Loucy (cell line): Measurements from ENCODE around the gene SARM1.

ENCODE experiments used
- H2AFZ ChIP-seq: fragments of 200-600 bp; sonication (generic); 2 replicates; pipeline ENCODE4 v1.6.0; 2016; ENCODE audit warnings: antibody characterized with exemption, mild to moderate bottlenecking, low read length, moderate library complexity
- H3F3A ChIP-seq: fragments of 200-600 bp; 2 replicates; pipeline ENCODE4 v1.6.0; 2016; ENCODE audit warnings: antibody characterized with exemption, low read depth, mild to moderate bottlenecking
- H3K27me3 ChIP-seq: fragments of 200-600 bp; sonication (generic); 2 replicates; pipeline ENCODE4 v1.6.1; 2014; ENCODE audit warnings: low read length, mild to moderate bottlenecking; ENCODE audit not compliant: insufficient read depth, poor library complexity, severe bottlenecking
- H3K36me3 ChIP-seq: fragments of 200-600 bp; sonication (generic); 2 replicates; pipeline ENCODE4 v1.6.1; 2016; ENCODE audit warnings: low read length; ENCODE audit not compliant: insufficient read depth
- H3K4me1 ChIP-seq: fragments of 200-600 bp; sonication (generic); 2 replicates; pipeline ENCODE4 v1.5.1; 2014; ENCODE audit warnings: low read length, mild to moderate bottlenecking; ENCODE audit not compliant: insufficient read depth, poor library complexity, severe bottlenecking
- H3K4me2 ChIP-seq: fragments of 200-600 bp; sonication (generic); 2 replicates; pipeline ENCODE4 v1.6.0; 2014; ENCODE audit warnings: antibody characterized with exemption, low read length, low read depth, mild to moderate bottlenecking; ENCODE audit not compliant: poor library complexity, severe bottlenecking
- H3K4me3 ChIP-seq: fragments of 200-600 bp; sonication (generic); 2 replicates; pipeline ENCODE4 v1.5.1; 2014; ENCODE audit warnings: low read length, mild to moderate bottlenecking, mixed read lengths; ENCODE audit not compliant: poor library complexity, severe bottlenecking
- H3K79me2 ChIP-seq: fragments of 200-600 bp; sonication (generic); 2 replicates; pipeline ENCODE4 v1.6.1; 2014; ENCODE audit warnings: low read length; ENCODE audit not compliant: insufficient read depth
- H3K9ac ChIP-seq: fragments of 200-600 bp; sonication (generic); 2 replicates; pipeline ENCODE4 v1.6.0; 2014; ENCODE audit warnings: mild to moderate bottlenecking, low read depth, low read length, moderate library complexity; ENCODE audit not compliant: poor library complexity, severe bottlenecking
- H3K9me2 ChIP-seq: fragments of 200-600 bp; sonication (generic); replicated peaks from 2 replicates; pipeline ENCODE4 v1.6.1; 2016; ENCODE audit warnings: low read depth, low read length, mixed read lengths
- H3K9me3 ChIP-seq: fragments of 200-600 bp; sonication (generic); 2 replicates; pipeline ENCODE4 v1.6.1; 2014; ENCODE audit warnings: mild to moderate bottlenecking, antibody characterized with exemption, low read length, low read depth; ENCODE audit not compliant: insufficient read depth
- H4K20me1 ChIP-seq: fragments of 200-600 bp; sonication (generic); 2 replicates; pipeline ENCODE4 v1.6.0; 2014; ENCODE audit warnings: antibody characterized with exemption, low read length, mild to moderate bottlenecking; ENCODE audit not compliant: insufficient read depth, poor library complexity, severe bottlenecking
- CTCF ChIP-seq: fragments of 200-600 bp; sonication (generic); conservative IDR thresholded peaks from 2 replicates; pipeline ENCODE4 v1.5.1; 2014; ENCODE audit warnings: mild to moderate bottlenecking, antibody characterized with exemption, low read length
- EZH2phosphoT487 ChIP-seq: fragments of 200-600 bp; IDR thresholded peaks from 2 replicates; pipeline ENCODE4 v1.6.1; 2018; ENCODE audit warnings: antibody characterized with exemption, mild to moderate bottlenecking, moderate library complexity, borderline replicate concordance

The SARM1 gene

GRCh38 chr17:28407974-28408306 is 36.4 kb downstream of the SARM1 start:
- Histone ChIP-seq H3K4me2 (no peak overlapping the region), H3K9ac (no peak overlapping the region), H3K36me3 (no peaks in the 10 kb centered on the region), H3K79me2 (no peaks in the 10 kb centered on the region), H3K4me1 (no peaks in the 10 kb centered on the region), H4K20me1 (no peaks in the 10 kb centered on the region), H3K9me3 (no peaks in the 10 kb centered on the region), H3K4me3 (no peak overlapping the region), H3K9me2 (no peaks in the 10 kb centered on the region), H3F3A (no peaks in the 10 kb centered on the region), H3K27me3 (no peaks in the 10 kb centered on the region), H2AFZ (no peak overlapping the region)
- TF ChIP-seq EZH2phosphoT487 (no peak), CTCF (no peak)

- Histone ChIP-seq H3K79me2 (no peaks in the 10 kb centered on the region), H3F3A (no peaks in the 10 kb centered on the region), H3K9me3 (no peaks in the 10 kb centered on the region), H4K20me1 (no peaks in the 10 kb centered on the region), H3K4me3 (no peak overlapping the region), H2AFZ (no peak overlapping the region), H3K4me1 (no peaks in the 10 kb centered on the region), H3K4me2 (no peak overlapping the region), H3K36me3 (no peaks in the 10 kb centered on the region), H3K27me3 (no peaks in the 10 kb centered on the region), H3K9me2 (no peaks in the 10 kb centered on the region), H3K9ac (no peak overlapping the region)
- TF ChIP-seq EZH2phosphoT487 (no peak), CTCF (no peak)
Observed at GRCh38 chr17:28412099-28412498, 40.6 kb downstream of the SARM1 start.

GRCh38 chr17:28413804-28414203 is 42.3 kb downstream of the SARM1 start:
- TF ChIP-seq CTCF (no peak), EZH2phosphoT487 (no peak)
- H3K27me3 ChIP-seq, result no peaks in the 10 kb centered on the region
- H2AFZ ChIP-seq, result no peak overlapping the region
- no peaks in the 10 kb centered on the region for H3F3A ChIP-seq
- no peaks in the 10 kb centered on the region for H3K4me1 ChIP-seq
- no peaks in the 10 kb centered on the region for H3K9me3 ChIP-seq
- H3K9ac ChIP-seq, result no peak overlapping the region
- no peak overlapping the region for H3K4me2 ChIP-seq
- no peaks in the 10 kb centered on the region for H4K20me1 ChIP-seq
- no peak overlapping the region for H3K4me3 ChIP-seq
- H3K79me2 ChIP-seq, result no peaks in the 10 kb centered on the region
- H3K9me2 ChIP-seq, result no peaks in the 10 kb centered on the region
- H3K36me3 ChIP-seq, result no peaks in the 10 kb centered on the region
